Chondrocyte (in vitro differentiated cells): ENCODE measurements around the gene NTRK2. TPM values are rescaled to one million over a fixed set of nuclear protein-coding genes. Genes with fewer than 3 reads are reported as not detected.

Source experiments
- DNase-seq: peaks from one replicate; pipeline ENCODE4 v3.0.0; 2021; ENCODE audit warnings: mixed read lengths, low spot score
- H3K27ac Mint-ChIP-seq: one replicate; pipeline ENCODE4 v1.8.0; 2021; ENCODE audit warnings: mild to moderate bottlenecking, moderate library complexity, mixed read lengths; ENCODE audit not compliant: unreplicated experiment
- H3K27me3 Mint-ChIP-seq: 2 replicates; pipeline ENCODE4 v1.8.0; 2021; ENCODE audit warnings: low read depth, mixed read lengths
- H3K36me3 Mint-ChIP-seq: 2 replicates; pipeline ENCODE4 v1.8.0; 2021; ENCODE audit warnings: low read depth, mixed read lengths
- H3K4me1 Mint-ChIP-seq: 2 replicates; pipeline ENCODE4 v1.8.0; 2021; ENCODE audit warnings: low read depth, mild to moderate bottlenecking, mixed read lengths
- H3K4me3 Mint-ChIP-seq: one replicate; pipeline ENCODE4 v1.8.0; 2021; ENCODE audit warnings: mild to moderate bottlenecking, moderate library complexity, mixed read lengths; ENCODE audit not compliant: unreplicated experiment
- H3K9me3 Mint-ChIP-seq: 2 replicates; pipeline ENCODE4 v1.8.0; 2021; ENCODE audit warnings: low read depth, mixed read lengths
- total RNA-seq: library from RNA; stranded (reverse); gene quantifications from 3 replicates; pipeline ENCODE4 v1.2.1, GENCODE V29; 2021
- TF ChIP-seq, protein P1 (sequence below): fragments of 200-600 bp; sonication (generic); IDR thresholded peaks from 2 replicates; pipeline ENCODE4 v1.5.0; 2021; ENCODE audit warnings: antibody characterized with exemption, mild to moderate bottlenecking, moderate library complexity

NTRK2 gene
- total RNA-seq, 1 donor from 2014 or later: 40.0 TPM

DNA sequence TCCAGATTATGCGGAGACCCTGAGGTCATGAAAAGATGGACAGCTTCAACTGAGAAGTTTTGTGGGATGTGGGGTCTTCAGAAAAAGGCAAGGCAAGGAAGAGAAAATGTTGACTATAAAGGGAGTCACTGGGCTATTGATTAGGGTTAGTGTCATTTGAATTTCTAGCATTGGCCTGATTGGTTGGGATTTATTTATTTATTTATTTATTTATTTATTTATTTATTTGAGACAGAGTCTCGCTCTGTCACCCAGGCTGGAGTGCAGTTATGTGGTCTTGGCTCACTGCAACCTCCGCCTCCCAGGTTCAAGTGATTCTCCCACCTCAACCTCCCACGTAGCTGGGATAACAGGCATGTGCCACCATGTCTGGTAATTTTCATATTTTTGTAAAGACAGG, 279.7 kb downstream of the NTRK2 start:
- no peak for DNase-seq
- Mint-ChIP-seq H3K27me3 (no peaks in the 10 kb centered on the region), H3K27ac (no peak overlapping the region), H3K4me3 (no peak overlapping the region), H3K9me3 (no peaks in the 10 kb centered on the region), H3K36me3 (peaks cover 2% of the 10 kb centered on the region), H3K4me1 (peaks cover 48% of the 10 kb centered on the region)
- TF ChIP-seq, protein P1, sequence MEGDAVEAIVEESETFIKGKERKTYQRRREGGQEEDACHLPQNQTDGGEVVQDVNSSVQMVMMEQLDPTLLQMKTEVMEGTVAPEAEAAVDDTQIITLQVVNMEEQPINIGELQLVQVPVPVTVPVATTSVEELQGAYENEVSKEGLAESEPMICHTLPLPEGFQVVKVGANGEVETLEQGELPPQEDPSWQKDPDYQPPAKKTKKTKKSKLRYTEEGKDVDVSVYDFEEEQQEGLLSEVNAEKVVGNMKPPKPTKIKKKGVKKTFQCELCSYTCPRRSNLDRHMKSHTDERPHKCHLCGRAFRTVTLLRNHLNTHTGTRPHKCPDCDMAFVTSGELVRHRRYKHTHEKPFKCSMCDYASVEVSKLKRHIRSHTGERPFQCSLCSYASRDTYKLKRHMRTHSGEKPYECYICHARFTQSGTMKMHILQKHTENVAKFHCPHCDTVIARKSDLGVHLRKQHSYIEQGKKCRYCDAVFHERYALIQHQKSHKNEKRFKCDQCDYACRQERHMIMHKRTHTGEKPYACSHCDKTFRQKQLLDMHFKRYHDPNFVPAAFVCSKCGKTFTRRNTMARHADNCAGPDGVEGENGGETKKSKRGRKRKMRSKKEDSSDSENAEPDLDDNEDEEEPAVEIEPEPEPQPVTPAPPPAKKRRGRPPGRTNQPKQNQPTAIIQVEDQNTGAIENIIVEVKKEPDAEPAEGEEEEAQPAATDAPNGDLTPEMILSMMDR: no peak

DNA sequence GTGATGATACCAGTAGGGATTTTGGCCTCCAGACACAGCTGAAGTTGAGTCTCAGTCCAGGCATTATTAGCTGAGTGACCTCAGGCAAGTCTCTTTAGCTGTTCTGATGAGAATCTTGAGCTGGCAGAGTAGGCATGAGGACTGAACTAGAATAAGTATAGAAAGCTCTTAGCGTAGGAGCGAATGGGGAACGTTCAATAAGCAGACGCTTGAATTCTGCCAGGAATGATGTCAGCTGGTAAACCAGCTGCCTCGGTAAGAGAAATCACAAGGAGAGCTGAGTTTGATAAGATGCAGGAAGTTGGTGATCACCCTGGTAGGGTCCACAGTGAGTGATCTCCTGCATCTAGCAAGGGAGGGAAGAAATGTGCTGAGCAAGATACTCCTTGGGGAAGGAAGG, 280.4 kb downstream of the NTRK2 start:
- no peaks in the 10 kb centered on the region for H3K9me3 Mint-ChIP-seq

DNA sequence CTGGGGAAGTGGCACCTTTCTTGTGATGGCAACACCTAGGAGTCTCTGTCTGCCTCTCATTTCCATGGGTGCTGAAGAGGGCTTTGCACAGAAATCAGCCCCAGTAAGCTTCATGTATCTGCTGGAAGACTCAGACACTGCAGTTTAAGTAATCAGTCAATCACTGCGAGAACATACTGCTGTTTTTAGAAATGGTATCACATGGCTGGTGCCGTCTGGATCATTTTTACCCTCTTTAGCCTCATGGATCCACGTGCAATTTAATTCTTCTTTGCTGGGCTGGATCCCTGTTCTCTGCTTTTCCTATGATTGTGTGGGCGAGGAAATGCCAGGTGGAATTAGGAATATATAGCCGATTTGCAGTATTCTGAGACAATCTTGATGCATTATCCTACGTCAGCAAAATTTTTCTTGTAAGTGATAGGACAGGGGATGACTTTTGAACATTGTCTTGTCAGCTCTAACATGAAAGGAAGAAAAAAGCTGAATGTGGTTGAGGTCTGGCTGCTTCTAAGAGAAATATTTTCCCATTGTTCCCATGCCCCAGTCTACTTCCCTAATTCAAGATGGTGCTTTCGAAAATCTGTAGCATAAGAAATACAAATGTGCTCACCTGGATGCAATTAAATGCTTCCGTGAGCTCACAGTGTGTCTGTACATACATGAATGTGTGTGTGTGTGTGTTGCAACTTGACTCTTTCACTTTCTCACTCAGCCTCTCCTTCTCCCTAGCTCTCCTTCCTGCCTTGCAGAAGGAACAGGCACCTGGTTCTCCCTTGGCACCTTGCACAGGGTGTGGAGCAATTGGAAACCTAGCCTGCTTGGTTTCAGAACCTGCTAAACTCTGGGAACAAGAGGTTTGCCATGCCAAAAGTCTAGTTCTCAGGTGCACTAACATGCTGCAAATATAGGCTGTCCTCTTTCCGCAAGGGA, 281.6 kb downstream of the NTRK2 start:
- no peaks in the 10 kb centered on the region for H3K9me3 Mint-ChIP-seq
- no peak overlapping the region for H3K4me3 Mint-ChIP-seq
- no peak overlapping the region for H3K27ac Mint-ChIP-seq
- DNase-seq: no peak
- TF ChIP-seq, protein P1: no peak
- H3K27me3 Mint-ChIP-seq: no peaks in the 10 kb centered on the region
- H3K4me1 Mint-ChIP-seq: peaks cover 54% of the 10 kb centered on the region
- peaks cover 2% of the 10 kb centered on the region for H3K36me3 Mint-ChIP-seq

More for the DNA sequence above, 280.4 kb downstream of the NTRK2 start:
- TF ChIP-seq, protein P1: no peak
- DNase-seq: no peak
- Mint-ChIP-seq H3K27me3 (no peaks in the 10 kb centered on the region), H3K4me1 (peaks cover 52% of the 10 kb centered on the region), H3K27ac (no peak overlapping the region), H3K36me3 (peaks cover 2% of the 10 kb centered on the region), H3K4me3 (no peak overlapping the region)

DNA sequence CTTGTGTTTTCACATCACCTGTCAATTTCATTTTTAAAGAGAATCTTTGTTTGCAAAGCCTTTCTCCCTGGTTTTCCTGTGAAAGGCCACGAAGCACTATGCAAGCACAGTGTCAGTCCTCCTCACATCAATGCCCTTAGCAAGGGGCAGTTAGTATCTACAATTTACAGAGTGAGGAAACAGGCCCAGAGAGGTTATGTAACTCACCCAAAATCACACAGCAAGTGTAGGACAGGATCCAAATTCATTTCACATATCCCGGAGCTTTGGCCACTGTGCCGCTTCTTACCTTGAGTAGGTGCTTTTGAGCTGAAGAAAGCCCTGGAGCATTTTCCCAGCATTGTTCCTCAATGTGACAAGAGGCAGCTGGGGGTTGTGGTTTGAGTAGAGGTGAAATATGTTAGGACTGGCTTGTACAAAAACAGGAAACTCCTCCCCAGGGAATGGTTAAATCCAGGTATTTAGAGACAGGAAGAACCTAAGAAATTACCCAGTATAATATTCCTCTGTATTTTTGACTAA, 283.8 kb downstream of the NTRK2 start:
- TF ChIP-seq, protein P1: no peak
- Mint-ChIP-seq H3K36me3 (peaks cover 5% of the 10 kb centered on the region), H3K4me1 (peaks cover 46% of the 10 kb centered on the region), H3K4me3 (no peak overlapping the region), H3K27me3 (no peaks in the 10 kb centered on the region), H3K9me3 (peaks cover 4% of the 10 kb centered on the region), H3K27ac (no peak overlapping the region)
- no peak for DNase-seq

DNA sequence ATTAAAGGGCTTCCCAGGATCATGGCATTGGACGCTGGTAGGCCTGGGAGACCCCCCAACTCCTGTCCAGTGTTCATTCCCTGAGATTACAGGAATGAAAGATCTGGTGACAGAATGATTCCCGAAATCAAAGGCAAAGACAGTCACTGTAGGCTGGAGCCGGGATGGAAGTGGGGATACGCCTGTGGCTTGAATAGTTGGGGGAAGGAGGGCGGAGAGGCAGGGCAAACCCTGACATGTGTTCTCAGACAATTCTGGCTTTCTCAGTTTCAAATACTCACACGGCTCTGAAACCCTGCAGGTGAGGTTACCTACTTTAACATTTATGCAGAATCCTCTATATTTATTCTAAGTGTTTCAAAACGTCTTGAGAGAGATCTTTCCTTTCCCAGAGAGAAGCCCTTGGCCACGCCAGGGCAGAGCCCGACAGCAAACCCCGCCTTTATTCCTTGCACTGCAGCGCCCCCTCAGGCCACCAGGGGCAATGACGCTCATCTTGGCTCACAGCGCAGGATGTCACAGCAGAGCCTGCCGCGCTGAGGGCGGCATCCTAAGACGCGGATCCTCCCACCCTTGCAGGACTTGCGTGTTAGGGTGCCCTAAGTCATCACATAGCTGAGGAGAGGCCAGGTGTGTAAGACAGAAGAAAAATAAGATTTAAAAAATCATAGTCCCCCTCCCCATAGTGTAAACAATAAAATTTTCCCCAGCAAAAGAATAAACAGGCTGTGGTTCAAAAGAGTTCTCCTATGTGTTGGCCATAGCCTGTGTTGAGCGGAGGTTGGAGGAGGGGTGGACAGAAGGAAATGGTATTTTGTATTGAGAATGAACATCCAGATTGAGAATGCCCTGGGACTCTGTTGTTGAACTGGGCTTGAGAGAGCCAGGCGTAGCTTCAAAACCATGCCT, 284.5 kb downstream of the NTRK2 start:
- H3K36me3 Mint-ChIP-seq: peaks cover 4% of the 10 kb centered on the region
- TF ChIP-seq, protein P1: peak; percentile 96
- H3K27ac Mint-ChIP-seq: no peak overlapping the region
- DNase-seq: no peak
- H3K9me3 Mint-ChIP-seq: peaks cover 4% of the 10 kb centered on the region
- H3K27me3 Mint-ChIP-seq: no peaks in the 10 kb centered on the region
- peaks cover 46% of the 10 kb centered on the region for H3K4me1 Mint-ChIP-seq
- no peak overlapping the region for H3K4me3 Mint-ChIP-seq
